H1 (cell line): ENCODE data around the gene KIF5C. TPM values are rescaled to one million over a fixed set of nuclear protein-coding genes. Genes with fewer than 3 reads are reported as not detected.

ENCODE experiments used
- CTCF ChIA-PET: fragments of 300-600 bp; sonication (Branson Sonifier 250); formaldehyde crosslinking; loops from one replicate; lab custom pipeline; 2021; ENCODE audit not compliant: partially characterized antibody; lab: Charles Lee
- POLR2A ChIA-PET: fragments of 300-600 bp; sonication (Branson Sonifier 250); formaldehyde crosslinking; loops from one replicate; lab custom pipeline; 2021; ENCODE audit warnings: inconsistent platforms; ENCODE audit not compliant: partially characterized antibody; lab: Charles Lee
- DNase-seq, 2 experiments: peaks; one replicate each; pipeline versions ENCODE4 v3.0.0 to v3.0.0-alpha.2; 2010 to 2022; ENCODE audit warnings: low spot score in 2 of 2, low read depth in 1 of 2, mixed read lengths in 1 of 2
- FAIRE-seq: peaks from 2 replicates; lab custom pipeline; 2011; peaks lifted over from hg19 to GRCh38; lab: Jason Lieb, UNC
- H2AFZ ChIP-seq: 2 replicates; pipeline ENCODE4 v1.8.1; 2012; ENCODE audit warnings: low read length, inconsistent platforms
- H2AK5ac ChIP-seq: 2 replicates; pipeline ENCODE4 v1.6.1; 2013; ENCODE audit warnings: low read depth, low read length
- H2BK120ac ChIP-seq: replicated peaks from 2 replicates; pipeline ENCODE3; 2013; ENCODE audit warnings: low read depth, low read length, inconsistent platforms
- H2BK12ac ChIP-seq: 2 replicates; pipeline ENCODE4 v1.6.1; 2013; ENCODE audit warnings: low read depth, low read length
- H2BK15ac ChIP-seq: 2 replicates; pipeline ENCODE4 v1.6.1; 2013; ENCODE audit warnings: low read length
- H2BK20ac ChIP-seq: 2 replicates; pipeline ENCODE4 v1.6.1; 2013; ENCODE audit warnings: low read length
- H2BK5ac ChIP-seq: 2 replicates; pipeline ENCODE4 v1.6.1; 2013; ENCODE audit warnings: low read depth, low read length
- H3K14ac ChIP-seq: 2 replicates; pipeline ENCODE4 v1.6.1; 2013; ENCODE audit warnings: inconsistent platforms; ENCODE audit not compliant: insufficient read length
- H3K18ac ChIP-seq: 2 replicates; pipeline ENCODE4 v1.6.1; 2013; ENCODE audit warnings: low read length; ENCODE audit errors: extremely low read depth
- H3K23ac ChIP-seq: 2 replicates; pipeline ENCODE4 v1.6.1; 2013; ENCODE audit warnings: inconsistent platforms; ENCODE audit not compliant: insufficient read length
- H3K23me2 ChIP-seq: 2 replicates; pipeline ENCODE4 v1.6.1; 2013; ENCODE audit warnings: low read depth, low read length
- H3K27ac ChIP-seq: 2 replicates; pipeline ENCODE4 v1.6.1; 2011; ENCODE audit warnings: low read depth, low read length, inconsistent platforms
- H3K27me3 ChIP-seq, 4 experiments: replicated peaks in 1 of 4; 1 replicate in 1 of 4; 2 replicates in 3 of 4; pipeline versions ENCODE4 v1.6.1 to v1.8.1; 2011 to 2013; ENCODE audit warnings: low read length in 3 of 4, mild to moderate bottlenecking in 3 of 4, inconsistent platforms in 2 of 4, mixed read lengths in 2 of 4, moderate library complexity in 1 of 4; ENCODE audit not compliant: control insufficient read depth in 3 of 4, insufficient read depth in 3 of 4; ENCODE audit errors: extremely low read depth in 1 of 4
- H3K36me3 ChIP-seq, 4 experiments: 2 replicates each; pipeline versions ENCODE4 v1.6.1 to v1.8.1; 2011 to 2013; ENCODE audit warnings: mild to moderate bottlenecking in 4 of 4, low read length in 3 of 4, moderate library complexity in 2 of 4, control low read depth in 1 of 4, inconsistent platforms in 1 of 4; ENCODE audit not compliant: insufficient read depth in 4 of 4, control insufficient read depth in 2 of 4
- H3K4ac ChIP-seq: replicated peaks from 2 replicates; pipeline ENCODE3; 2013; ENCODE audit warnings: low read length, low read depth, mixed read lengths, inconsistent platforms; ENCODE audit not compliant: insufficient read length
- H3K4me1 ChIP-seq, 4 experiments: replicated peaks in 1 of 4; 1 replicate in 1 of 4; 2 replicates in 3 of 4; pipeline versions ENCODE4 v1.6.1 to v1.8.1; 2011 to 2013; ENCODE audit warnings: low read length in 3 of 4, inconsistent platforms in 2 of 4, mixed read lengths in 1 of 4; ENCODE audit not compliant: insufficient read depth in 4 of 4, control insufficient read depth in 3 of 4
- H3K4me2 ChIP-seq, 2 experiments: 2 replicates each; pipeline versions ENCODE4 v1.6.1 to v1.8.1; 2011 to 2013; ENCODE audit warnings: low read depth in 2 of 2, low read length in 2 of 2, control low read depth in 1 of 2, inconsistent platforms in 1 of 2, mild to moderate bottlenecking in 1 of 2; ENCODE audit not compliant: insufficient read depth in 1 of 2
- H3K4me3 ChIP-seq, 4 experiments: fragments of 200-600, 300-600 bp in 1 of 4; sonication (generic), shearing (Covaris generic), sonication (Bioruptor Twin) in 1 of 4; 2 replicates each; pipeline versions ENCODE4 v1.5.1 to v1.8.1; 2011 to 2016; ENCODE audit warnings: low read length in 4 of 4, low read depth in 3 of 4, control low read depth in 2 of 4, inconsistent platforms in 2 of 4, mild to moderate bottlenecking in 2 of 4, mixed read lengths in 1 of 4, moderate library complexity in 1 of 4; ENCODE audit not compliant: insufficient read depth in 2 of 4; ENCODE audit errors: extremely low read depth in 1 of 4
- H3K56ac ChIP-seq: replicated peaks from 2 replicates; pipeline ENCODE3; 2013; ENCODE audit warnings: low read depth, mild to moderate bottlenecking, mixed read lengths, low read length, inconsistent platforms; ENCODE audit not compliant: insufficient read length
- H3K79me1 ChIP-seq: 2 replicates; pipeline ENCODE4 v1.6.1; 2013; ENCODE audit warnings: low read depth, low read length, control low read depth
- H3K79me2 ChIP-seq, 2 experiments: 2 replicates each; pipeline versions ENCODE4 v1.6.1 to v1.8.1; 2012 to 2013; ENCODE audit warnings: low read length in 2 of 2, mild to moderate bottlenecking in 2 of 2, inconsistent platforms in 1 of 2; ENCODE audit not compliant: insufficient read depth in 2 of 2, control insufficient read depth in 1 of 2
- H3K9ac ChIP-seq, 4 experiments: replicated peaks in 1 of 4; 1 replicate in 1 of 4; 2 replicates in 3 of 4; pipeline versions ENCODE4 v1.6.1 to v1.8.1; 2011 to 2013; ENCODE audit warnings: low read depth in 3 of 4, low read length in 3 of 4, control low read depth in 2 of 4, mild to moderate bottlenecking in 2 of 4, moderate library complexity in 2 of 4, inconsistent platforms in 1 of 4; ENCODE audit errors: extremely low read depth in 1 of 4
- H3K9me3 ChIP-seq, 2 experiments: 2 replicates each; pipeline versions ENCODE4 v1.6.1 to v1.8.1; 2012 to 2013; ENCODE audit warnings: mild to moderate bottlenecking in 2 of 2, moderate library complexity in 2 of 2, control low read depth in 1 of 2, inconsistent platforms in 1 of 2, low read depth in 1 of 2, low read length in 1 of 2, mixed read lengths in 1 of 2; ENCODE audit not compliant: insufficient read depth in 2 of 2
- H4K20me1 ChIP-seq, 2 experiments: replicated peaks in 1 of 2; 2 replicates each; pipeline versions ENCODE3 to v1.8.1; 2011 to 2013; ENCODE audit warnings: inconsistent platforms in 2 of 2, low read length in 2 of 2, mild to moderate bottlenecking in 1 of 2; ENCODE audit not compliant: insufficient read depth in 2 of 2, control insufficient read depth in 1 of 2
- H4K5ac ChIP-seq: 2 replicates; pipeline ENCODE4 v1.6.1; 2013; ENCODE audit warnings: low read length, low read depth, mixed read lengths, inconsistent platforms; ENCODE audit not compliant: insufficient read length
- H4K8ac ChIP-seq: 2 replicates; pipeline ENCODE4 v1.8.0; 2013; ENCODE audit warnings: mild to moderate bottlenecking, moderate library complexity, low read length, inconsistent platforms; ENCODE audit not compliant: insufficient read depth; ENCODE audit errors: extremely low read depth
- H4K91ac ChIP-seq: replicated peaks from 2 replicates; pipeline ENCODE3; 2013; ENCODE audit warnings: low read length, mixed read lengths, inconsistent platforms; ENCODE audit not compliant: insufficient read length
- CHD2 ChIP-seq: IDR thresholded peaks from 2 replicates; pipeline ENCODE4 v1.6.1; 2012; ENCODE audit warnings: low read length, improper control_type of control experiment
- CREB1 ChIP-seq: IDR thresholded peaks from 2 replicates; pipeline ENCODE4 v1.6.1; 2012; ENCODE audit warnings: inconsistent platforms
- GABPA ChIP-seq: IDR thresholded peaks from 2 replicates; pipeline ENCODE4 v1.6.1; 2011; ENCODE audit warnings: mild to moderate bottlenecking, low read length, moderate library complexity, borderline replicate concordance; ENCODE audit not compliant: insufficient read depth
- HDAC6 ChIP-seq: IDR thresholded peaks from one replicate; pipeline ENCODE4 v1.7.1; 2012; ENCODE audit warnings: low read depth, mild to moderate bottlenecking, inconsistent platforms, low read length, moderate library complexity
- JUN ChIP-seq: IDR thresholded peaks from 2 replicates; pipeline ENCODE4 v1.6.1; 2011; ENCODE audit warnings: low read depth, mild to moderate bottlenecking, improper control_type of control experiment, low read length
- POU5F1 ChIP-seq: IDR thresholded peaks from 2 replicates; pipeline ENCODE4 v1.6.1; 2011; ENCODE audit warnings: low read depth, mild to moderate bottlenecking, low read length, moderate library complexity
- RAD21 ChIP-seq, 2 experiments: IDR thresholded peaks in 1 of 2; conservative IDR thresholded peaks in 1 of 2; 2 replicates each; pipeline ENCODE4 v1.6.1; 2011; ENCODE audit warnings: low read depth in 2 of 2, low read length in 2 of 2, improper control_type of control experiment in 1 of 2, inconsistent platforms in 1 of 2, mild to moderate bottlenecking in 1 of 2, moderate library complexity in 1 of 2
- RFX5 ChIP-seq: IDR thresholded peaks from 2 replicates; pipeline ENCODE4 v1.6.1; 2011; ENCODE audit warnings: low read depth, low read length, improper control_type of control experiment, borderline replicate concordance
- RXRA ChIP-seq: IDR thresholded peaks from 2 replicates; pipeline ENCODE4 v1.6.1; 2011; ENCODE audit warnings: low read depth, mild to moderate bottlenecking, low read length, moderate library complexity; ENCODE audit not compliant: insufficient read depth
- WGBS, 2 experiments: shearing (Covaris generic) in 1 of 2; methylation state at CpG; one replicate each; pipeline versions ENCODE4 v1.1.6 to v1.1.7; 2013 to 2015; ENCODE audit warnings: low lambda C conversion rate in 2 of 2, mixed read lengths in 2 of 2, inconsistent platforms in 1 of 2, low coverage in 1 of 2, missing lambda C conversion rate in 1 of 2; ENCODE audit not compliant: insufficient replicate concordance in 2 of 2, insufficient coverage in 1 of 2, insufficient read length in 1 of 2; ENCODE audit errors: extremely low coverage in 1 of 2, missing lambda C conversion rate in 1 of 2; 5-methylcytosine and 5-hydroxymethylcytosine counted together
- polyA plus RNA-seq, 7 experiments: library from polyadenylated mRNA; depleted of rRNA in 3 of 7; stranded (reverse) in 5 of 7; unstranded in 2 of 7; fragments of >200 nt in 5 of 7; fragments of 200-250 nt in 2 of 7; gene quantifications; 1 replicate in 5 of 7; 2 replicates in 1 of 7; 4 replicates in 1 of 7; pipeline versions ENCODE4 v1.2.1 to v1.2.3, GENCODE V29; 2011 to 2013; ENCODE audit warnings: missing spikeins in 2 of 7, mixed read lengths in 2 of 7
- total RNA-seq: library from RNA; stranded (reverse); fragmentation: NEBNext Ultra II Directional; extraction: Animal tissue kit (Norgen Biotek cat#: 25700); gene quantifications from 2 replicates; pipeline ENCODE4 v1.2.1, GENCODE V29; 2021
- TF ChIP-seq, protein P1 (sequence below), 3 experiments: IDR thresholded peaks; 1 replicate in 2 of 3; 2 replicates in 1 of 3; pipeline versions ENCODE4 v1.5.1 to v1.6.1; 2011; ENCODE audit warnings: low read length in 3 of 3, mild to moderate bottlenecking in 3 of 3, inconsistent platforms in 2 of 3, low read depth in 1 of 3, moderate library complexity in 1 of 3; ENCODE audit not compliant: insufficient read depth in 1 of 3; ENCODE audit errors: control extremely low read depth in 1 of 3

Gene KIF5C
- total and polyA plus RNA-seq, 2 of the 8 experiments (the other 6 are each of a cell fraction or from before 2014, with no cell fraction given) = 16.3 to 66.4 TPM

DNA sequence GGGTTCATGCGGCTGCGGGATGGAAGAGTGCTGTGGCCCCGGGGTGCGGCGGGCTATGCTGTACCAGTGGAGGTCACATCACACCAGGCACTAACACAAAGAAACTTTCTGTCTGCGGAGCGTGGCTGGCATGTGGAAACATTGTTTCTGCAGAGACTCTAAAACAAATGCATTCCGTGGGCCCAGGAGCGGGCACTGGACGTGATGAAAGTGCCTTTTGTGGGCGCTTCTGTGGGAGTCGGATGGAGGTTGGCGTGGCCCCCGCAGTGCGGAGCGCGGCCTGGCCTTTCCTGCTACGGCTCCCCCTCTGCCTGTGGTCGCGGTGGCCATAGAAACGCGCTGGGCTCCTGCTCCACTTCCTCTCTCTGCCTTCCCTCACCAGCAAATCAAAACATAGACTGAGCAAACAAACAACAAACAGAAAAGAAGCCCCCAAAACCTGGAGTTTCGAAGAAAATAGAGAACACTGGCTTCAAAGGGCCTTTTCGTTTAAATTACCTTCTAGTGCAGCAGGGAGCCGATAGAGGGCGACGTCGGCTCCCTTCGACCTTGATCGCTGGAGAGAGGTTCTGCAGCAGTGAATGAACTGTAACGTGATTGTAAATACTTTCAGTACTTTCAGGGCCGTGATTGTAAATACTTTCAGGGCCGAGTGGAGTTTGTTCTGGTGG lies 51.4 kb downstream of the KIF5C start:
- Histone ChIP-seq H3K56ac (no peak overlapping the region), H2BK12ac (no peak overlapping the region), H4K91ac (no peak overlapping the region), H4K20me1 (no peaks in the 10 kb centered on the region), H4K5ac (no peak overlapping the region), H3K23ac (no peak overlapping the region), H3K27me3 (no peaks in the 10 kb centered on the region), H2BK20ac (no peak overlapping the region), H4K8ac (no peak overlapping the region), H3K27ac (no peak overlapping the region), H2AK5ac (no peak overlapping the region), H3K4me1 (peaks cover 4 to 16% (median 14%) of the 10 kb centered on the region in 4 experiments), H3K36me3 (peaks cover 0 to 23% (median 2%) of the 10 kb centered on the region in 4 experiments; a peak in 3 of 8 replicates), H3K23me2 (no peaks in the 10 kb centered on the region), H3K79me2 (no peaks in the 10 kb centered on the region), H3K79me1 (no peaks in the 10 kb centered on the region), H2AFZ (no peak overlapping the region), H3K4ac (no peak overlapping the region), H3K18ac (peak overlapping the region; percentile 28; the same call in 1 of the 2 replicates), H3K9me3 (no peaks in the 10 kb centered on the region), H2BK15ac (no peak overlapping the region), H3K14ac (no peak overlapping the region), H3K4me3 (no peak overlapping the region), H2BK5ac (0 out of 2 replicates have a peak overlapping the region, but pooled peaks have one; percentile 12), H2BK120ac (no peak overlapping the region), H3K4me2 (peak overlapping the region in 1 of 2 experiments; percentile 2; a peak in 1 of 4 replicates), H3K9ac (no peak overlapping the region; a peak in 1 of 7 replicates)
- ChIA-PET POLR2A (no interaction called here), CTCF (interaction anchor here (0.8 to 4.0 kb wide), 23 partner anchors 8 to 426 kb away, joined by 3 to 22 read pairs (median 4); no protein-coding TSS in a partner anchor)
- WGBS, 2 experiments = 63% methylated on average over 33 of the region's 33 CpGs; no CpG with 5 or more reads in 1 of the 2 experiments
- DNase-seq (peak; percentile 17 to 65), FAIRE-seq (peak; percentile 88)
- no peak for TF ChIP-seq RFX5
- no peak for TF ChIP-seq JUN
- TF ChIP-seq POU5F1 = no peak
- no peak for TF ChIP-seq GABPA
- TF ChIP-seq CREB1 = 0 out of 2 replicates have a peak, but pooled peaks have one; percentile 12
- TF ChIP-seq, protein P1, sequence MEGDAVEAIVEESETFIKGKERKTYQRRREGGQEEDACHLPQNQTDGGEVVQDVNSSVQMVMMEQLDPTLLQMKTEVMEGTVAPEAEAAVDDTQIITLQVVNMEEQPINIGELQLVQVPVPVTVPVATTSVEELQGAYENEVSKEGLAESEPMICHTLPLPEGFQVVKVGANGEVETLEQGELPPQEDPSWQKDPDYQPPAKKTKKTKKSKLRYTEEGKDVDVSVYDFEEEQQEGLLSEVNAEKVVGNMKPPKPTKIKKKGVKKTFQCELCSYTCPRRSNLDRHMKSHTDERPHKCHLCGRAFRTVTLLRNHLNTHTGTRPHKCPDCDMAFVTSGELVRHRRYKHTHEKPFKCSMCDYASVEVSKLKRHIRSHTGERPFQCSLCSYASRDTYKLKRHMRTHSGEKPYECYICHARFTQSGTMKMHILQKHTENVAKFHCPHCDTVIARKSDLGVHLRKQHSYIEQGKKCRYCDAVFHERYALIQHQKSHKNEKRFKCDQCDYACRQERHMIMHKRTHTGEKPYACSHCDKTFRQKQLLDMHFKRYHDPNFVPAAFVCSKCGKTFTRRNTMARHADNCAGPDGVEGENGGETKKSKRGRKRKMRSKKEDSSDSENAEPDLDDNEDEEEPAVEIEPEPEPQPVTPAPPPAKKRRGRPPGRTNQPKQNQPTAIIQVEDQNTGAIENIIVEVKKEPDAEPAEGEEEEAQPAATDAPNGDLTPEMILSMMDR (IDR thresholded peaks at IDR 0.05; ENCODE audit: control extremely low read depth in 1 of 3, insufficient read depth in 1 of 3, low read depth in 1 of 3, low read length in 3 of 3) = peak; percentile 64 to 81 (median 77)
- no peak for TF ChIP-seq RXRA
- no peak for TF ChIP-seq HDAC6
- peak; percentile 53 to 72 for TF ChIP-seq RAD21 (IDR thresholded peaks at IDR 0.05 in 1 of 2, conservative IDR thresholded peaks at IDR 0.05 in 1 of 2; ENCODE audit: low read depth in 2 of 2, low read length in 2 of 2)
- TF ChIP-seq CHD2 = no peak
